ENCODE data around the gene TSHZ2. TPM values are rescaled to one million over a fixed set of nuclear protein-coding genes. Genes with fewer than 3 reads are reported as not detected.
"Not testable (repeated sequence)": the region's sequence is repeated elsewhere in the genome, so short reads cannot be mapped to it uniquely, and the experiment has no call there.

TSHZ2 gene
- total and polyA plus RNA-seq, 2 experiments from 2014 or later, result 1.1 to 5.2 TPM

DNA sequence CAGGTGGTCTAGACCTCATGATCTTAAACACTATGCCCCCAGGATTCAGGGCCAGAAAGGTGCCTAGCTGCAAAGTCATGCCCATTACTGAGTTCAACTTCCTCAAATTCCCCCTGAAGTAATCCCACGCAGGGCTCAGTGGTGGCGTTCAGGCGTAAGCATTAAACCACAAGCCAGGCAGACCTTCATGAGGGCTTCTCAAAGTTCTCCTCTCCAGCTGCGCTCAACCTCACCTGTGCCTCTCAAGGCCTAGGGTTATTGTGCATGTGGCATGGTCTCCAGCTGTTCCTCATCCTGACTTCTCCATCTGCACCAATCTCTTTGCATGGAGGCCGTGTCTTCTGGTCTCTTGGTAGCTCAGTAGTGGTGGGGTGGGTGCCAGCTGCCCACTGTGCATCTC is 113.6 kb downstream of the TSHZ2 start:
- H3K27ac ChIP-seq, result no peak overlapping the region
- H3K4me1 ChIP-seq (ENCODE audit: insufficient read depth), result peaks cover 8% of the 10 kb centered on the region
- no peaks in the 10 kb centered on the region for H3K79me2 ChIP-seq
- no peaks in the 10 kb centered on the region for H3K9me2 ChIP-seq (replicated peaks; ENCODE audit: insufficient read depth)
- H3K4me3 ChIP-seq, result no peak overlapping the region
- WGBS (ENCODE audit: low lambda C conversion rate, missing lambda C conversion rate), result 99% methylated on average over 5 of the region's 5 CpGs
- TF ChIP-seq, protein P1, sequence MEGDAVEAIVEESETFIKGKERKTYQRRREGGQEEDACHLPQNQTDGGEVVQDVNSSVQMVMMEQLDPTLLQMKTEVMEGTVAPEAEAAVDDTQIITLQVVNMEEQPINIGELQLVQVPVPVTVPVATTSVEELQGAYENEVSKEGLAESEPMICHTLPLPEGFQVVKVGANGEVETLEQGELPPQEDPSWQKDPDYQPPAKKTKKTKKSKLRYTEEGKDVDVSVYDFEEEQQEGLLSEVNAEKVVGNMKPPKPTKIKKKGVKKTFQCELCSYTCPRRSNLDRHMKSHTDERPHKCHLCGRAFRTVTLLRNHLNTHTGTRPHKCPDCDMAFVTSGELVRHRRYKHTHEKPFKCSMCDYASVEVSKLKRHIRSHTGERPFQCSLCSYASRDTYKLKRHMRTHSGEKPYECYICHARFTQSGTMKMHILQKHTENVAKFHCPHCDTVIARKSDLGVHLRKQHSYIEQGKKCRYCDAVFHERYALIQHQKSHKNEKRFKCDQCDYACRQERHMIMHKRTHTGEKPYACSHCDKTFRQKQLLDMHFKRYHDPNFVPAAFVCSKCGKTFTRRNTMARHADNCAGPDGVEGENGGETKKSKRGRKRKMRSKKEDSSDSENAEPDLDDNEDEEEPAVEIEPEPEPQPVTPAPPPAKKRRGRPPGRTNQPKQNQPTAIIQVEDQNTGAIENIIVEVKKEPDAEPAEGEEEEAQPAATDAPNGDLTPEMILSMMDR (IDR thresholded peaks at IDR 0.05; ENCODE audit: poor library complexity), result no peak
- TF ChIP-seq EZH2phosphoT487 (IDR thresholded peaks at IDR 0.05; ENCODE audit: low read depth, severe bottlenecking, unreplicated experiment), result no peak
- no peak for TF ChIP-seq EZH2 (IDR thresholded peaks at IDR 0.05; ENCODE audit: borderline replicate concordance)
- H3K27me3 ChIP-seq, result no peaks in the 10 kb centered on the region
- no peak for DNase-seq (ENCODE audit: low spot score)
- H3K4me2 ChIP-seq, result no peak overlapping the region
- no peaks in the 10 kb centered on the region for H4K20me1 ChIP-seq (ENCODE audit: insufficient read depth, poor library complexity, severe bottlenecking)
- H2AFZ ChIP-seq, result no peak overlapping the region
- no peaks in the 10 kb centered on the region for H3K36me3 ChIP-seq (replicated peaks; ENCODE audit: insufficient read depth, low read depth)
- H3K9me3 ChIP-seq (ENCODE audit: low read depth), result no peaks in the 10 kb centered on the region

DNA sequence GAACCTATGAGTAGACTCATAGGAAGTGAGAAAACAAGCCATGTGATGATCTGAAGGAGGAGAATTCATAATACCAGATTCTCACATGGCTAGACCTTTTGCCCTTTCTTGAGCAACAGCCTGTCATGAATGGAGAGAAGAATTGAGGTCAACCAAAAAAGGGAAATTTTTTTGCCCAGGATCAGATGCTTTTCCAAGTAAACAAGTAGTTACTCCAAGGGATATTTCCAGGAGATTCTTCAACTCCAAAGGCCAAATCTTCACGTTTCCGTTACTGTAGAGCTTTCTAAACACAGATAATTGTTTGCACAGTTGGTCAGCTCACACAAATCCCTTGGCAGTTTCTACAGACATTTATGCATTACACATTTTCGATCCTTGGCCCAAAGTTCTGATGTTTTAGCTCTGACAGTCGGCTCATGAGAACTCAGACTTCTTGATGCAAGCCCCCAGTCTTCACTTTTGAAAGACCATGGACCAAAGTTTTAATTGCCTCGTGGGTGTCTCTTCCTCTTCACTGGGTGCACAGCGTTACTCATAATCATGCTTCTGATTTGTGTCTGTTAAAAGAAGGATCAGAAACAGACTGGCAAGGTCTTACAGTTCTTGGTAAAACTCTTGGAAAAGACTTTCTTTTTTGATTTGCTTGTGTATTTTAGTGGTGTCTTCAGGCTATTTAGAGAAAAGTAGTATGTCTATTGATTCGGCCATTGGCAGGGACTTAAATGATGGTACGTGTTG is 115.0 kb downstream of the TSHZ2 start:
- Histone ChIP-seq H3K27ac (no peak overlapping the region), H4K20me1 (ENCODE audit: insufficient read depth, poor library complexity, severe bottlenecking) (no peaks in the 10 kb centered on the region), H3K79me2 (no peaks in the 10 kb centered on the region), H2AFZ (no peak overlapping the region), H3K9me2 (replicated peaks; ENCODE audit: insufficient read depth) (no peaks in the 10 kb centered on the region), H3K4me1 (ENCODE audit: insufficient read depth) (no peaks in the 10 kb centered on the region), H3K9me3 (ENCODE audit: low read depth) (no peaks in the 10 kb centered on the region), H3K27me3 (no peaks in the 10 kb centered on the region), H3K4me2 (no peak overlapping the region), H3K36me3 (replicated peaks; ENCODE audit: insufficient read depth, low read depth) (no peaks in the 10 kb centered on the region), H3K4me3 (no peak overlapping the region)
- WGBS (ENCODE audit: low lambda C conversion rate, missing lambda C conversion rate), result 87% methylated on average over 8 of the region's 8 CpGs
- DNase-seq (ENCODE audit: low spot score), result no peak
- TF ChIP-seq EZH2phosphoT487 (IDR thresholded peaks at IDR 0.05; ENCODE audit: low read depth, severe bottlenecking, unreplicated experiment) (no peak), EZH2 (IDR thresholded peaks at IDR 0.05; ENCODE audit: borderline replicate concordance) (no peak)
- TF ChIP-seq, protein P1 (IDR thresholded peaks at IDR 0.05; ENCODE audit: poor library complexity), result no peak

DNA sequence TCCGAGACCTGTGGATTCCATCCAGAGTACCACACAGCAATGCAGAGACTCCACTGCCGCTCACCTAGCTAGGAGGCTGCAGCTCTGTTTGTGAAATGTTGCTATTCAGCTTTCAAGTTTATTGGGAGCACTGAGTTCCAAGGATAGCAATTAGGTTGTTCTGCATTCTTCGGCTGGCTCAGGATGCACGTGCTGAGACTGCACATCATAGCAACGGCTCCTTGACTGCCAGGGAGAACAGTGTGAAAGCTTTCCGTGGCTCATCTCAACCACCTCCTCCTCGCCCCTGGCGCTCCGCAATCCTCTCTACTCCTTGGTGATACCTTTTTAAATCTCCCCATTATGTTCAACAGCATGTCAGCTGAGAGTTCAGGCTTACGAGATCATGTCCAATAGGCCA is 116.6 kb downstream of the TSHZ2 start:
- no peak for DNase-seq (ENCODE audit: low spot score)
- Histone ChIP-seq H3K9me3 (ENCODE audit: low read depth) (no peaks in the 10 kb centered on the region), H3K4me1 (ENCODE audit: insufficient read depth) (no peaks in the 10 kb centered on the region), H3K27ac (no peak overlapping the region), H3K79me2 (no peaks in the 10 kb centered on the region), H2AFZ (no peak overlapping the region), H3K27me3 (no peaks in the 10 kb centered on the region), H3K4me3 (no peak overlapping the region), H3K36me3 (replicated peaks; ENCODE audit: insufficient read depth, low read depth) (no peaks in the 10 kb centered on the region), H3K4me2 (no peak overlapping the region), H3K9me2 (replicated peaks; ENCODE audit: insufficient read depth) (no peaks in the 10 kb centered on the region), H4K20me1 (ENCODE audit: insufficient read depth, poor library complexity, severe bottlenecking) (no peaks in the 10 kb centered on the region)
- TF ChIP-seq EZH2phosphoT487 (IDR thresholded peaks at IDR 0.05; ENCODE audit: low read depth, severe bottlenecking, unreplicated experiment), result no peak
- no peak for TF ChIP-seq EZH2 (IDR thresholded peaks at IDR 0.05; ENCODE audit: borderline replicate concordance)
- TF ChIP-seq, protein P1 (IDR thresholded peaks at IDR 0.05; ENCODE audit: poor library complexity), result no peak
- 60% methylated on average over 10 of the region's 10 CpGs for WGBS (ENCODE audit: low lambda C conversion rate, missing lambda C conversion rate)

DNA sequence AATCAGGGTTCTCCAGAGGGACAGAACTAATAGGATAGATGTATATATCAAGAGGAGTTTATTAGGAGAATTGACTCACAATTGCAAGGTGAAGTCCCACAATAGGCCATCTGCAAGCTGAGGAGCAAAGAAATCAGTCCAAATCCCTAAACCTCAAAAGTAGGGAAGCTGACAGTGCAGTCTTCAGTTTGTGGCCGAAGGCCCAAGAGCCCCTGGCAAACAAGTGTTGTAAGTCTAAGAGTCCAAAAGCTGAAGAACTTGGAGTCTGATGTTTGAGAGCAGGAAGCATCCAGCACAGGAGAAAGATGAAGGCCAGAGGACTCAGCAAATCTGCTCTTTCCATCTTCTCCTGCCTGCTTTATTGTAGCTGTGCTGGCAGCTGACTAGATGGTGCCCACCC is 117.7 kb downstream of the TSHZ2 start:
- not testable (repeated sequence) for H3K4me2 ChIP-seq; H3K79me2 ChIP-seq; H3K4me1 ChIP-seq (ENCODE audit: insufficient read depth); H3K9me3 ChIP-seq (ENCODE audit: low read depth); H3K4me3 ChIP-seq; H3K27me3 ChIP-seq; DNase-seq (ENCODE audit: low spot score); H3K27ac ChIP-seq; H3K9me2 ChIP-seq (replicated peaks; ENCODE audit: insufficient read depth); H2AFZ ChIP-seq; H4K20me1 ChIP-seq (ENCODE audit: insufficient read depth, poor library complexity, severe bottlenecking); H3K36me3 ChIP-seq (replicated peaks; ENCODE audit: insufficient read depth, low read depth)
- WGBS (ENCODE audit: low lambda C conversion rate, missing lambda C conversion rate), result 95% methylated on average over 1 of the region's 1 CpG
